ENCODE measurements around the gene TRIM67. TPM values are rescaled to one million over a fixed set of nuclear protein-coding genes. Genes with fewer than 3 reads are reported as not detected.
A peak's percentile ranks its signal among the peaks of the same experiment; 100 is the strongest.

Gene TRIM67
- total RNA-seq, 2 donors from 2014 or later, result not detected

DNA sequence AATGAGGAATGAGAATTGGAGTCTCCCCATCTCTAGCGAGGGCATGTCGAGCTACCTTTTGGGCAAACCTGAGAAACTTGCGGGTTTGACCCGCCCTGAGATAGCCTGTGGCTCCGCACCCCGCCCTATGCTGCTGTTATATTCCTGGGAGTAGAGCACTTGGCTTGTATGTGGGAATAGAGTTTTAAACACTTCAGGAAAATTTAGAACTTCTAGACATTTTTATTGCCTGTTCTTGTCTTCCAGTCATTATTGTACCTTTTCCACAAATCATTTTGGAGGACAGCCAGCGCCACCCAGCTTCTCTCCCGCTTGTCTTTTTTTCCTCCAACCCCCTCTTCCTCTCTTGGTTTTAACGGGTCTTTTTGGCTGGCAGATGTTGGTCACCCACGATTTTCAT, 79.9 kb downstream of the TRIM67 start:
- Histone ChIP-seq H3K27ac (peak overlapping the region; percentile 63 to 75), H3K4me1 (ENCODE audit: control insufficient read depth in 1 of 2, low read depth in 2 of 2) (peaks cover 18 to 27% of the 10 kb centered on the region in 2 donors), H3K9me3 (no peaks in the 10 kb centered on the region), H3K36me3 (peaks cover 14% of the 10 kb centered on the region), H3K4me3 (peak overlapping the region; percentile 90), H3K27me3 (replicated peaks; ENCODE audit: insufficient read depth) (no peaks in the 10 kb centered on the region)
- ATAC-seq (ENCODE audit: insufficient number of reproducible peaks, low FRiP score, low read depth), result no peak
- no peak for TF ChIP-seq CTCF (IDR thresholded peaks at IDR 0.05)
- DNase-seq (ENCODE audit: low spot score), result no peak

- TF ChIP-seq CTCF (IDR thresholded peaks at IDR 0.05), result no peak
- Histone ChIP-seq H3K4me3 (peak overlapping the region; percentile 90), H3K27me3 (replicated peaks; ENCODE audit: insufficient read depth) (no peaks in the 10 kb centered on the region), H3K4me1 (ENCODE audit: control insufficient read depth in 1 of 2, low read depth in 2 of 2) (peaks cover 18 to 27% of the 10 kb centered on the region in 2 donors), H3K27ac (no peak overlapping the region), H3K36me3 (peaks cover 9% of the 10 kb centered on the region), H3K9me3 (no peaks in the 10 kb centered on the region)
- no peak for DNase-seq (ENCODE audit: low spot score)
- no peak for ATAC-seq (ENCODE audit: insufficient number of reproducible peaks, low FRiP score, low read depth)
These were observed 80.8 kb downstream of the TRIM67 start for GRCh38 chr1:231242516-231243198.

GRCh38 chr1:231248778-231249177, 86.9 kb downstream of the TRIM67 start:
- no peaks in the 10 kb centered on the region for H3K36me3 ChIP-seq
- no peaks in the 10 kb centered on the region for H3K4me1 ChIP-seq (ENCODE audit: control insufficient read depth in 1 of 2, low read depth in 2 of 2)
- no peak overlapping the region for H3K27ac ChIP-seq
- no peak for TF ChIP-seq CTCF (IDR thresholded peaks at IDR 0.05)
- H3K27me3 ChIP-seq (replicated peaks; ENCODE audit: insufficient read depth), result no peaks in the 10 kb centered on the region
- H3K9me3 ChIP-seq, result no peaks in the 10 kb centered on the region
- ATAC-seq (ENCODE audit: insufficient number of reproducible peaks, low FRiP score, low read depth) (no peak), DNase-seq (ENCODE audit: low spot score) (no peak)
- H3K4me3 ChIP-seq, result no peak overlapping the region

GRCh38 chr1:231252336-231252735, 90.5 kb downstream of the TRIM67 start:
- Histone ChIP-seq H3K4me3 (no peak overlapping the region), H3K27ac (no peak overlapping the region), H3K4me1 (ENCODE audit: control insufficient read depth in 1 of 2, low read depth in 2 of 2) (no peaks in the 10 kb centered on the region), H3K27me3 (replicated peaks; ENCODE audit: insufficient read depth) (no peaks in the 10 kb centered on the region), H3K9me3 (no peaks in the 10 kb centered on the region), H3K36me3 (no peaks in the 10 kb centered on the region)
- TF ChIP-seq CTCF (IDR thresholded peaks at IDR 0.05), result no peak
- DNase-seq (ENCODE audit: low spot score), result no peak
- no peak for ATAC-seq (ENCODE audit: insufficient number of reproducible peaks, low FRiP score, low read depth)

GRCh38 chr1:231260351-231260750, 98.5 kb downstream of the TRIM67 start:
- H3K9me3 ChIP-seq, result no peaks in the 10 kb centered on the region
- H3K27ac ChIP-seq, result no peak overlapping the region
- H3K4me3 ChIP-seq, result no peak overlapping the region
- peaks cover 24% of the 10 kb centered on the region for H3K36me3 ChIP-seq
- H3K4me1 ChIP-seq (ENCODE audit: control insufficient read depth in 1 of 2, low read depth in 2 of 2), result no peaks in the 10 kb centered on the region
- no peak for DNase-seq (ENCODE audit: low spot score)
- no peak for TF ChIP-seq CTCF (IDR thresholded peaks at IDR 0.05)
- ATAC-seq (ENCODE audit: insufficient number of reproducible peaks, low FRiP score, low read depth), result no peak
- no peaks in the 10 kb centered on the region for H3K27me3 ChIP-seq (replicated peaks; ENCODE audit: insufficient read depth)
